H9 (cell line): ENCODE measurements around the gene ARHGAP15. TPM values are rescaled to one million over a fixed set of nuclear protein-coding genes. Genes with fewer than 3 reads are reported as not detected.

ENCODE experiments used
- DNase-seq: peaks from one replicate; pipeline ENCODE4 v3.0.0-alpha.2; 2017
- H2AFZ ChIP-seq: one replicate; pipeline ENCODE4 v1.6.1; 2013; ENCODE audit warnings: mild to moderate bottlenecking, low read length, control low read depth, moderate library complexity
- H2AK5ac ChIP-seq: 2 replicates; pipeline ENCODE4 v1.6.1; 2013; ENCODE audit warnings: low read length, control low read depth, mixed read lengths; ENCODE audit not compliant: insufficient read length
- H2BK120ac ChIP-seq: one replicate; pipeline ENCODE4 v1.6.1; 2013; ENCODE audit warnings: low read depth, mild to moderate bottlenecking, low read length, control low read depth, inconsistent platforms; ENCODE audit not compliant: poor library complexity, severe bottlenecking
- H2BK12ac ChIP-seq: 2 replicates; pipeline ENCODE4 v1.6.1; 2013; ENCODE audit warnings: low read length, control low read depth, mixed read lengths, low read depth; ENCODE audit not compliant: insufficient read length
- H2BK15ac ChIP-seq: 2 replicates; pipeline ENCODE4 v1.6.1; 2013; ENCODE audit warnings: low read depth, low read length, control low read depth
- H2BK20ac ChIP-seq: one replicate; pipeline ENCODE4 v1.6.1; 2013; ENCODE audit warnings: low read depth, mild to moderate bottlenecking, low read length, control low read depth, inconsistent platforms; ENCODE audit not compliant: poor library complexity, severe bottlenecking
- H2BK5ac ChIP-seq: 2 replicates; pipeline ENCODE4 v1.6.1; 2013; ENCODE audit warnings: low read length, control low read depth, mixed read lengths; ENCODE audit not compliant: insufficient read length
- H3K14ac ChIP-seq: 2 replicates; pipeline ENCODE4 v1.6.1; 2013; ENCODE audit warnings: low read length, control low read depth; ENCODE audit not compliant: insufficient read depth
- H3K18ac ChIP-seq: 2 replicates; pipeline ENCODE4 v1.6.1; 2013; ENCODE audit warnings: low read depth, mild to moderate bottlenecking, mixed read lengths, low read length, control low read depth; ENCODE audit not compliant: insufficient read length
- H3K23ac ChIP-seq: 2 replicates; pipeline ENCODE4 v1.6.1; 2013; ENCODE audit warnings: low read length, control low read depth, mixed read lengths, low read depth; ENCODE audit not compliant: insufficient read length
- H3K23me2 ChIP-seq: 2 replicates; pipeline ENCODE4 v1.6.1; 2013; ENCODE audit warnings: low read depth, mild to moderate bottlenecking, mixed read lengths, low read length, control low read depth; ENCODE audit not compliant: insufficient read length, poor library complexity, severe bottlenecking
- H3K27ac ChIP-seq: 2 replicates; pipeline ENCODE4 v1.5.1; 2013; ENCODE audit warnings: low read length, control low read depth, mixed read lengths, low read depth; ENCODE audit not compliant: insufficient read length
- H3K27me3 ChIP-seq: 2 replicates; pipeline ENCODE4 v1.6.1; 2013; ENCODE audit warnings: low read length, control low read depth, inconsistent platforms; ENCODE audit not compliant: insufficient read depth
- H3K4ac ChIP-seq: 2 replicates; pipeline ENCODE4 v1.6.1; 2013; ENCODE audit warnings: low read depth, mild to moderate bottlenecking, control low read depth, inconsistent platforms, low read length, moderate library complexity
- H3K4me1 ChIP-seq: 2 replicates; pipeline ENCODE4 v1.6.1; 2013; ENCODE audit warnings: low read length, control low read depth, inconsistent platforms; ENCODE audit not compliant: insufficient read depth
- H3K4me2 ChIP-seq: 2 replicates; pipeline ENCODE4 v1.6.1; 2013; ENCODE audit warnings: low read length, control low read depth, mixed read lengths; ENCODE audit not compliant: insufficient read length, insufficient read depth
- H3K56ac ChIP-seq: 2 replicates; pipeline ENCODE4 v1.6.1; 2013; ENCODE audit warnings: low read depth, mild to moderate bottlenecking, mixed read lengths, low read length, control low read depth; ENCODE audit not compliant: insufficient read length
- H3K79me1 ChIP-seq: 2 replicates; pipeline ENCODE4 v1.6.1; 2013; ENCODE audit warnings: low read depth, mild to moderate bottlenecking, moderate library complexity, low read length, control low read depth, inconsistent platforms; ENCODE audit not compliant: insufficient read depth, poor library complexity, severe bottlenecking
- H3K79me2 ChIP-seq: 2 replicates; pipeline ENCODE4 v1.6.1; 2013; ENCODE audit warnings: low read length, control low read depth, inconsistent platforms; ENCODE audit not compliant: insufficient read depth
- H3K9ac ChIP-seq: 2 replicates; pipeline ENCODE4 v1.6.1; 2013; ENCODE audit warnings: low read length, control low read depth, mixed read lengths; ENCODE audit not compliant: insufficient read length; ENCODE audit errors: extremely low read depth
- H3K9me3 ChIP-seq: one replicate; pipeline ENCODE4 v1.6.1; 2013; ENCODE audit warnings: low read depth, low read length, inconsistent platforms; ENCODE audit not compliant: control insufficient read depth
- H3T11ph ChIP-seq: one replicate; pipeline ENCODE4 v1.6.1; 2013; ENCODE audit warnings: mild to moderate bottlenecking, low read length, control low read depth, inconsistent platforms
- H4K20me1 ChIP-seq: one replicate; pipeline ENCODE4 v1.6.1; 2013; ENCODE audit not compliant: control insufficient read depth, insufficient read length, insufficient read depth
- H4K5ac ChIP-seq: 2 replicates; pipeline ENCODE4 v1.6.1; 2013; ENCODE audit warnings: low read depth, mild to moderate bottlenecking, mixed read lengths, low read length, control low read depth; ENCODE audit not compliant: insufficient read length
- H4K8ac ChIP-seq: replicated peaks from 2 replicates; pipeline ENCODE4 v1.6.1; 2013; ENCODE audit warnings: low read length, control low read depth, mixed read lengths, low read depth; ENCODE audit not compliant: insufficient read length
- H4K91ac ChIP-seq: 2 replicates; pipeline ENCODE4 v1.6.1; 2013; ENCODE audit warnings: low read depth, mild to moderate bottlenecking, moderate library complexity, mixed read lengths, low read length, control low read depth; ENCODE audit not compliant: insufficient read length
- H3K27ac Mint-ChIP-seq, 3 experiments: 2 replicates in 2 of 3; 3 replicates in 1 of 3; pipeline ENCODE4 v1.8.0; 2020 to 2021; ENCODE audit warnings: mixed read lengths in 3 of 3, mild to moderate bottlenecking in 1 of 3, moderate library complexity in 1 of 3
- H3K27me3 Mint-ChIP-seq: 2 replicates; pipeline ENCODE4 v1.8.0; 2021; ENCODE audit warnings: low read depth, mild to moderate bottlenecking, moderate library complexity, mixed read lengths
- H3K36me3 Mint-ChIP-seq, 3 experiments: 2 replicates in 2 of 3; 3 replicates in 1 of 3; pipeline ENCODE4 v1.8.0; 2020 to 2021; ENCODE audit warnings: low read depth in 3 of 3, mixed read lengths in 3 of 3; ENCODE audit not compliant: insufficient read depth in 1 of 3
- H3K4me1 Mint-ChIP-seq, 2 experiments: 2 replicates each; pipeline ENCODE4 v1.8.0; 2020; ENCODE audit warnings: mixed read lengths in 2 of 2
- H3K4me3 Mint-ChIP-seq, 2 experiments: 2 replicates in 1 of 2; 3 replicates in 1 of 2; pipeline ENCODE4 v1.8.0; 2020 to 2021; ENCODE audit warnings: mild to moderate bottlenecking in 2 of 2, mixed read lengths in 2 of 2, moderate library complexity in 1 of 2
- H3K9me3 Mint-ChIP-seq, 2 experiments: 2 replicates in 1 of 2; 3 replicates in 1 of 2; pipeline ENCODE4 v1.8.0; 2020; ENCODE audit warnings: mild to moderate bottlenecking in 2 of 2, mixed read lengths in 2 of 2, moderate library complexity in 1 of 2
- CTCF ChIP-seq: fragments of 200-600 bp; sonication (generic); conservative IDR thresholded peaks from 3 replicates; pipeline ENCODE4 v1.8.0; 2021; ENCODE audit warnings: antibody characterized with exemption, mild to moderate bottlenecking
- WGBS: extraction: QIAGEN DNeasy Blood & Tissue Kit; methylation state at CpG from one replicate; pipeline ENCODE4 v1.1.7; 2013; ENCODE audit warnings: missing lambda C conversion rate, low lambda C conversion rate, mixed read lengths; ENCODE audit not compliant: insufficient read length; ENCODE audit errors: extremely low coverage; 5-methylcytosine and 5-hydroxymethylcytosine counted together
- total RNA-seq: library from RNA; stranded (reverse); gene quantifications from 2 replicates; pipeline ENCODE4 v1.2.1, GENCODE V29; 2021

Gene ARHGAP15
- total RNA-seq, 1 experiment from 2014 or later = not detected

DNA sequence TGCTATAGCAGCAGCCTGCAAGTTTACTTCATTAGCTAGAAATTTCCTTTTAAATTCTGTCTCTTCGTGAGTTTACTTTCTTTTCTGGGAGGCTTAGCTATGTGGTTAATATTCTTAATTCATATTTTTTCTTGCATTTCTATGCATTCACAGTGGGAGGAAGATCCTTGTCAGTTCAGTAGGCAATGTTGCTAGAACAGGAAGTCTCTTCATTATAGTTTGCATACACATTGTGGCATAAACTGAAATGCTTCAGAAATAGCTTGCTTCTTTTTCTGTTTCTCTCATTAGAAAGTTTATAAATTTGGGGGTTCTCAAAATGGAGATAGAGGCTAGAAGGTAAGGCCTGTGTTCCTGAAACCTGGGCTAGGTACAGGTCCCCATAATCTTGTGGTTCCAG lies 8.1 kb upstream of the ARHGAP15 start:
- no peak for TF ChIP-seq CTCF
- no peak for DNase-seq
- H3K23ac ChIP-seq = no peak overlapping the region
- H2BK12ac ChIP-seq = no peak overlapping the region
- no peak overlapping the region for H3K4ac ChIP-seq
- no peak overlapping the region for H3K4me3 Mint-ChIP-seq
- H4K8ac ChIP-seq = no peak overlapping the region
- H3K9me3 Mint-ChIP-seq = no peaks in the 10 kb centered on the region
- no peaks in the 10 kb centered on the region for H3K79me1 ChIP-seq
- no peak overlapping the region for H2BK5ac ChIP-seq
- H3K27ac ChIP-seq = no peak overlapping the region
- no peak overlapping the region for H3K14ac ChIP-seq
- H3K23me2 ChIP-seq = no peaks in the 10 kb centered on the region
- H3K27me3 ChIP-seq = no peaks in the 10 kb centered on the region
- H3K9ac ChIP-seq = no peak overlapping the region
- no peaks in the 10 kb centered on the region for H3K4me1 ChIP-seq
- no peaks in the 10 kb centered on the region for H3K27me3 Mint-ChIP-seq
- no peaks in the 10 kb centered on the region for H3K9me3 ChIP-seq
- H2AFZ ChIP-seq = no peak overlapping the region
- no peaks in the 10 kb centered on the region for H3K4me1 Mint-ChIP-seq
- H4K91ac ChIP-seq = no peak overlapping the region
- no peak overlapping the region for H3K4me2 ChIP-seq
- no peak overlapping the region for H4K5ac ChIP-seq
- no peak overlapping the region for H3K56ac ChIP-seq
- no peaks in the 10 kb centered on the region for H3K36me3 Mint-ChIP-seq
- H3K79me2 ChIP-seq = no peaks in the 10 kb centered on the region
- H2BK120ac ChIP-seq = no peak overlapping the region
- H2BK20ac ChIP-seq = no peak overlapping the region
- H2AK5ac ChIP-seq = no peak overlapping the region
- H3K27ac Mint-ChIP-seq = no peak overlapping the region
- WGBS = no CpG with 5 or more reads among the region's 1 CpG
- H2BK15ac ChIP-seq = no peak overlapping the region
- no peak overlapping the region for H3K18ac ChIP-seq
- H4K20me1 ChIP-seq = no peaks in the 10 kb centered on the region
- H3T11ph ChIP-seq = no peak overlapping the region
